C4-2B (cell line): ENCODE data around the gene SLC25A18.

ENCODE experiments used
- H3K27ac ChIP-seq: fragments of 450-650 bp; 2 replicates; pipeline ENCODE4 v1.5.1; 2017
- ZFX ChIP-seq: fragments of 450-650 bp; IDR thresholded peaks from 2 replicates; pipeline ENCODE4 v1.6.1; 2017
- TF ChIP-seq, protein P1 (sequence below): fragments of 450-650 bp; conservative IDR thresholded peaks from 2 replicates; pipeline ENCODE4 v1.5.1; 2017; ENCODE audit warnings: mild to moderate bottlenecking

Gene SLC25A18

DNA sequence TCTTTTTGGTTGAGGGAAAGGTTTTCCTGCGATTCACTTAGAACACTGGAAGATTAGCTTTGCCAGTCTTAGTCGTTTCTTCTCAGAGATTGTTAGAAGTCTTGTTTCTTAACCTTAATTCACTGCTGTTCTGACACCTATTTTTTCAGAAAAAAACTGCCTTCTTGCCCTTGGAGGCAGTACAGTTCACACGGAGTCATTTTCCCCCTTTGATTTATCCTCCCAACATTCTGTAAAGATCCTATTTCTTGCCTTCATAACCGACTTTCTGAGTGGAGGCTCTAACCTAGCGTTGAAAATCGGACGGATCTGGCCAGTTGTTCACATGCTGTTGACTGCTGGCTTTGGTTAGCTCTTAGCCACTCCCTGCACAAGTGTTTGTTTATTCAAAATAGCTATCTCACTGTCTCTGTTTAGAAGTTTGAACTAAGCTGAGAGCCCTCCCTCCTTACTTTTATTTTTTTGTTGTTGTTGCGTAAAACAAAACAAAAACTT lies 76.0 kb downstream of the SLC25A18 start:
- no peak for TF ChIP-seq ZFX
- TF ChIP-seq, protein P1, sequence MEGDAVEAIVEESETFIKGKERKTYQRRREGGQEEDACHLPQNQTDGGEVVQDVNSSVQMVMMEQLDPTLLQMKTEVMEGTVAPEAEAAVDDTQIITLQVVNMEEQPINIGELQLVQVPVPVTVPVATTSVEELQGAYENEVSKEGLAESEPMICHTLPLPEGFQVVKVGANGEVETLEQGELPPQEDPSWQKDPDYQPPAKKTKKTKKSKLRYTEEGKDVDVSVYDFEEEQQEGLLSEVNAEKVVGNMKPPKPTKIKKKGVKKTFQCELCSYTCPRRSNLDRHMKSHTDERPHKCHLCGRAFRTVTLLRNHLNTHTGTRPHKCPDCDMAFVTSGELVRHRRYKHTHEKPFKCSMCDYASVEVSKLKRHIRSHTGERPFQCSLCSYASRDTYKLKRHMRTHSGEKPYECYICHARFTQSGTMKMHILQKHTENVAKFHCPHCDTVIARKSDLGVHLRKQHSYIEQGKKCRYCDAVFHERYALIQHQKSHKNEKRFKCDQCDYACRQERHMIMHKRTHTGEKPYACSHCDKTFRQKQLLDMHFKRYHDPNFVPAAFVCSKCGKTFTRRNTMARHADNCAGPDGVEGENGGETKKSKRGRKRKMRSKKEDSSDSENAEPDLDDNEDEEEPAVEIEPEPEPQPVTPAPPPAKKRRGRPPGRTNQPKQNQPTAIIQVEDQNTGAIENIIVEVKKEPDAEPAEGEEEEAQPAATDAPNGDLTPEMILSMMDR, result no peak
- H3K27ac ChIP-seq, result peak overlapping the region; percentile 90
